ENCODE results near the gene PTGIS. TPM values are rescaled to one million over a fixed set of nuclear protein-coding genes. Genes with fewer than 3 reads are reported as not detected.
A peak's percentile ranks its signal among the peaks of the same experiment; 100 is the strongest.

The PTGIS gene
- total RNA-seq, 1 donor from 2014 or later, result 31.0 TPM

DNA sequence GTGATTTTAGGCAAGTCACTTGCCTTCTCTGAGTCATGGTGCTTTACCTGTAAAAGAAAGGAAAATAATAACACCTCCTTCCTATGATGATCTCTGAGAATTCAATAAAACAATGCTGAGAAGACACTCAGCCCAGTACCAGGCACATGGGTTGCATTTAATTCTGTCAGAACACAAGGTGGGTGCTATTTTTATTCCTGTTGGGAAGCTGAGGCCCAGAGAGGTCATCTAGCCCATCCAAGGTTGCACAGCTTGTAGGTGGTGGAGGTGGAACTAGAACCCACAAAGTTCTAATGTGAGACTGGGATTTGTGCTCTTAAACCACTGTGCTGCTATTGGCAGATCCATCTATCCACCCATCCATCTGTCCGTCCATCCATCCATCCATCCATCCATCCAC lies 39.6 kb upstream of the PTGIS start:
- Mint-ChIP-seq H3K27me3 (ENCODE audit: low read depth) (no peaks in the 10 kb centered on the region), H3K9me3 (no peaks in the 10 kb centered on the region), H3K4me1 (ENCODE audit: low read depth) (peaks cover 32% of the 10 kb centered on the region), H3K4me3 (ENCODE audit: low read depth) (no peak overlapping the region), H3K27ac (no peak overlapping the region), H3K36me3 (ENCODE audit: low read depth) (peaks cover 32% of the 10 kb centered on the region)
- DNase-seq (ENCODE audit: low spot score), result no peak
- intact Hi-C loops (cut with micrococcal nuclease), result no loop called here

DNA sequence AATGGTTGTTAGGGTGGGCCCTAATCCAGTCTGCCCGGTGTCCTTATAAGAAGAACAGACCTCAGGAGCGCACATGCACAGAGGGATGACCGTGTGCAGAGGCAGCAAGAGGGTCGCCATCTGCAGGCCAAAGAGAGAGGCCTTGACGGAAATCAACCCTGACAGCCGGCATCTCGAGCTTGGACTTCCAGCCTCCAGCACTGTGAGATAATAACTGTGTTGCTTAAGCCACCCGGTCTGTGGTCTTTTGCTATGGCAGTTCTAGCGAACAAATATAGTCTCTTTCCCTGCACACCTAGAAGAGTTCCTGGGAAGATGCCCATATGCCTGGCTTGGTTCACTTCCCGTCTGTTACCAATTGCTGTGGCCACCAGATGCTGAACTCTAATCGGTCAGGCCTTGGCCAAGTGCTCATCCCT lies 35.3 kb upstream of the PTGIS start:
- Mint-ChIP-seq H3K27me3 (ENCODE audit: low read depth) (no peaks in the 10 kb centered on the region), H3K9me3 (no peaks in the 10 kb centered on the region), H3K4me1 (ENCODE audit: low read depth) (peaks cover 36% of the 10 kb centered on the region), H3K4me3 (ENCODE audit: low read depth) (no peak overlapping the region), H3K27ac (peak overlapping the region; percentile 52), H3K36me3 (ENCODE audit: low read depth) (peaks cover 60% of the 10 kb centered on the region)
- no peak for DNase-seq (ENCODE audit: low spot score)
- intact Hi-C loops (cut with micrococcal nuclease), result loop anchor here (1.0 kb wide), 1 partner anchor 62 kb away; no protein-coding TSS in a partner anchor

DNA sequence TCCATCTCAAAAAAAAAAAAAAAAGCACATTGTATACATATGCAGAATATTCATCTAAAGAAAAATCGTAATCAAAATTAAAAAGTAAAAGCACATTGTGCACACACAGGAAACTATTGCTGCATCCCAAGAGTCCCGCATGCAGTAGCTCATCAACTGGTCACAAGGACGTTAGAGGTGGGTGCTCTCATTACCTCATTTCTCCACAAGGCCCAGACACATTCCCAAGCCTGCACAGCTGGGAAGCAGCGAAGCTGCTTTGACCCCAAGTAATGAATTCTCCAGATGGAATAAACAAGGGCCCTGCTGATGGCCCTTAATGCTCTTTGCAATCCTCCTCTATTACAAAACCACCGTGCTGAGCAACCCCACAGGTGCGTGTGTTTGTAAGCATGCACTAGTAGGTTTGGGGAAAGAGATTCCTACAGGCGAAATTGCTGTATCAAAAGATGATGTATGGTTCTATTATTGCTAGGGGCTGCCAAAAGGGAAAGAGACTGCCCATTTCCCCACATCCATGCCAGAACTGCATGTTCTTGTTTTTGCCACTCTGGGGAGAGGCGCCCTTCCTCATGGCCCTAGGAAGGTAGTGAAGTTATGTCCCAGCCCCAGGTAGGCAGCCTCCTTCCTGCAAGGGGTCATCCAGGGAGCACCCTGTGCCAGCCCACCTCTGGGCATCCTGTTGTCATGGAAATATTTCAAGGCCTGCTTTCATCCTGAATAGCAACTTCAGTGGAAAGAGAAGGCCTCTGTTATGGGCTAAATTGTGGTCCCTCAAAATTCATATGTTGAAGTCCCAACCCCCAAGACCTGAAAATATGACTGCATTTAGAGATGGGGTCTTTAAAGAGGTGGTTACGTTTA lies 34.6 kb upstream of the PTGIS start:
- Mint-ChIP-seq H3K36me3 (ENCODE audit: low read depth) (peaks cover 65% of the 10 kb centered on the region), H3K4me1 (ENCODE audit: low read depth) (peaks cover 39% of the 10 kb centered on the region), H3K27me3 (ENCODE audit: low read depth) (no peaks in the 10 kb centered on the region), H3K27ac (peak overlapping the region; percentile 52), H3K9me3 (no peaks in the 10 kb centered on the region), H3K4me3 (ENCODE audit: low read depth) (no peak overlapping the region)
- intact Hi-C loops (cut with micrococcal nuclease), result loop anchor here (1.0 kb wide), 1 partner anchor 61 kb away; no protein-coding TSS in a partner anchor
- no peak for DNase-seq (ENCODE audit: low spot score)

DNA sequence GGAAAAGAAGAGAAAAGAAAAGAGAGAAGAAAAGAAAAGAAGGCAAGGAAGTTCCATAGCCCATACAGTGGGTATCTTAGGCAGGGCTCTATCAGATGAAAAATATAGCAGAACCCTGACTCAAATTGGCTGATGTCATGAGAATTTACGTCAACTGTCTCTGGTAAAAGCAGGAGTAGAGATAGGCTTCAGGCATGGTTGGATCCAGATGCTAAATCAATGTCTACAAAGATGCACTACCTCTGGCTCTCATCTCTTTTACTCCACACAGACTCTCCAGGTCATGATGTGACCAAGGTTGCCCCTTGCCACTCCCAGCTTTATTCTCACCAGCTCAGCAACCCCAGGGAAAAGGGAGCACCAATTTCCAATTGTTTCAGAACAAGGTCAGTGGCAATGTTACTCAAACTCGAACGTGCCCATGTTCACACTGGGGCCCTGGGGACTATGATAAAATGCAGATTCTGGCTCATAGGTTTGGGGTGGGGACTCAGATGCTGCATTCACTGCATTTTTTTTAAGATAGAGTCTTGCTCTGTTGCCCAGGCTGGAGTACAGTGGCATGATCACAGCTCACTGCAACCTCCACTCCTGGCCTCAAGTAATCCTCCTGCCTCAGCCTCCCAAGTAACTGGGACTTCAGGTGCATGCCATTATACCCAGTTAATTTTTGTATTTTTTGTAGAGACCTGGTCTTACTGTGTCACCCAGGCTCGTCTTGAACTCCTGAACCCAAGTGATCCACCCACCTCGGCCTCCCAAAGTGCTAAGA lies 33.4 kb upstream of the PTGIS start:
- no peaks in the 10 kb centered on the region for H3K27me3 Mint-ChIP-seq (ENCODE audit: low read depth)
- no peak overlapping the region for H3K4me3 Mint-ChIP-seq (ENCODE audit: low read depth)
- no peak for DNase-seq (ENCODE audit: low spot score)
- H3K4me1 Mint-ChIP-seq (ENCODE audit: low read depth), result peaks cover 44% of the 10 kb centered on the region
- intact Hi-C loops (cut with micrococcal nuclease), result no loop called here
- H3K9me3 Mint-ChIP-seq, result peaks cover 2% of the 10 kb centered on the region
- H3K27ac Mint-ChIP-seq, result peak overlapping the region; percentile 82
- H3K36me3 Mint-ChIP-seq (ENCODE audit: low read depth), result peaks cover 72% of the 10 kb centered on the region

DNA sequence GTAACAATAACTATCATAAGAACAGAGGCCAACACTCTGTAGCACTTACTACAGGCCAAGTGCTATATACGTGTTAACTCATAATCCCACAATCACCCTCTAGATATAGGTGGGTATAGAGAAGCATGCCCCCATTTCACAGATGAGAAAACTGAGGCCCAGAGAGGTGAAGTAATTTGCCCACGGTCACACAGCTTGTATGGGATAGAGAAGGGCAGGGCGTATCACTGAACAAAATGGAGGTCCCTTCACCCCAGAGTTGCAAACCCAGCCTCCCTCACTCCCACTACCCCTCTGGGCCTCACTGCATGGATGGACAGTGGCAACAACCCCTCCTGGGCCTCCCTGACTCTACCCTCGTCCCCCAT lies 31.8 kb upstream of the PTGIS start:
- intact Hi-C loops (cut with micrococcal nuclease), result loop anchor here (10.0 kb wide), 1 partner anchor 835 kb away; no protein-coding TSS in a partner anchor
- Mint-ChIP-seq H3K27ac (peak overlapping the region; percentile 82), H3K36me3 (ENCODE audit: low read depth) (peaks cover 80% of the 10 kb centered on the region), H3K4me1 (ENCODE audit: low read depth) (peaks cover 56% of the 10 kb centered on the region), H3K27me3 (ENCODE audit: low read depth) (no peaks in the 10 kb centered on the region), H3K9me3 (peaks cover 3% of the 10 kb centered on the region), H3K4me3 (ENCODE audit: low read depth) (no peak overlapping the region)
- no peak for DNase-seq (ENCODE audit: low spot score)

DNA sequence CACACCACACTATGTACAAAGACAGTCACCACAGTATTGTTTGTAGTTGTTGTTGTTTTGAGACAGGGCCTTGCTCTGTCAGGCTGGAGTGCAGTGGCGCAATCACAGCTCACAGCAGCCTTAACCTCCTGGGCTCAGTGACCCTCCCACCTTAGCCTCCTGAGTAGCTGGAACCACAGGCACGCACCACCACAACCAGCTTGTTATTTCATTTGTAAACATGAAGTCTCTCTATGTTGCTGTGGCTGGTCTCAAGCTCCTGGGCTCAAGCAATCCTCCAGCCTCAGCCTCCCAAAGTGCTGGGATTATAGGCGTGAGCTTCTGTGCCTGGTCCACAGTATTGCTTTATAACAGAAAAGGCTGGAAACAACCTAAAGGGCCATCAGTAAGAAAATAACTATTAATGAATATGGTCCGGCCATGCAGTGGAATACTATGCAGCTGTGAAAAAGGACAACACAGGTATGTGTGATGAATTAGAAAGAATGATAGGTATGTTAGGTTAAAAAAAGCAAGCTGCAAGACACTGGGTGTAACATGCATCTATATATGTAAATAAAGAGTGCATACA lies 30.0 kb upstream of the PTGIS start:
- H3K9me3 Mint-ChIP-seq, result peaks cover 3% of the 10 kb centered on the region
- H3K27ac Mint-ChIP-seq, result peak overlapping the region; percentile 91
- H3K4me1 Mint-ChIP-seq (ENCODE audit: low read depth), result peaks cover 64% of the 10 kb centered on the region
- H3K36me3 Mint-ChIP-seq (ENCODE audit: low read depth), result peaks cover 76% of the 10 kb centered on the region
- no peaks in the 10 kb centered on the region for H3K27me3 Mint-ChIP-seq (ENCODE audit: low read depth)
- H3K4me3 Mint-ChIP-seq (ENCODE audit: low read depth), result no peak overlapping the region
- intact Hi-C loops (cut with micrococcal nuclease), result loop anchor here (10.0 kb wide), 1 partner anchor 833 kb away; no protein-coding TSS in a partner anchor
- DNase-seq (ENCODE audit: low spot score), result no peak

DNA sequence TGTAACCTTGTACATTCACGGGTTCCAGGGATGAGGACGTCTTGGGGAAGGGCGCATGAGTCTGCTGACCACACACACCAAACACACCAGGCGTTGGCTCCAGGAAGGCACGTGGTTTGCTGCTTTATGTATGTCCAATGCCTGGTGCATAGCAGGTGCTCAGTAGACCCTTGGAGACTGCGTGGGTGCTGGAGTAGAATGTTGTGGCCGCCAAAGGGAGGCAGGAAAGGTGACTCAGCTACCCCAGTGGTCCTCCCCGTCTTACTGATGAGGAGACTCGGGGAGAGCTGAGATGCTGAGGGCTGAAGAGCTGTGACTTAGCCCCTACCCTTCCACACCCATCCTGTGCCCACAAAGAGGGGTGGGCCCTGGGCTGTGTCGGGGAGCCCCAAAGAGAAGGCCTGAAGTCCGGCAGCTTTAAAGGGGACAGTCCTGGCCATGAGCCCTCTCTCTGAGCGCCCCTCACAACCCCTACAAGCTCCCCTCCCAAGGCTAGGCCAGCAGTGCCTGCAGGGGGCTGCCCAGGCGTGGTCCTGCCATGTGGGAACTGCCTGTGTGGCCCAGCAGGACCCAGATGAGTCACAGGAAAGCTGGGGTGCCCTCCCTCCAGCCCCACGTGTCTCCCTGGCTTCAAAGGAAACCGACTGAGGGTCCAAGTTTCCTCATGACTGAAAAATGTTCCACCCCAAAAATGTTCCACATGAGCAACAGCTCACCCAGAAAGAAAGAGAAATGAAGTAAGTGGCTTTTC lies 28.0 kb upstream of the PTGIS start:
- Mint-ChIP-seq H3K36me3 (ENCODE audit: low read depth) (peaks cover 74% of the 10 kb centered on the region), H3K9me3 (peaks cover 6% of the 10 kb centered on the region), H3K27me3 (ENCODE audit: low read depth) (no peaks in the 10 kb centered on the region), H3K4me1 (ENCODE audit: low read depth) (peaks cover 75% of the 10 kb centered on the region), H3K4me3 (ENCODE audit: low read depth) (peak overlapping the region; percentile 90), H3K27ac (peak overlapping the region; percentile 100)
- intact Hi-C loops (cut with micrococcal nuclease), result loop anchor here (1.0 to 10.0 kb wide), 7 partner anchors 19 to 831 kb away; partner anchors contain the start of genes SLC9A8 and ZNFX1
- DNase-seq (ENCODE audit: low spot score), result peak; percentile 68

DNA sequence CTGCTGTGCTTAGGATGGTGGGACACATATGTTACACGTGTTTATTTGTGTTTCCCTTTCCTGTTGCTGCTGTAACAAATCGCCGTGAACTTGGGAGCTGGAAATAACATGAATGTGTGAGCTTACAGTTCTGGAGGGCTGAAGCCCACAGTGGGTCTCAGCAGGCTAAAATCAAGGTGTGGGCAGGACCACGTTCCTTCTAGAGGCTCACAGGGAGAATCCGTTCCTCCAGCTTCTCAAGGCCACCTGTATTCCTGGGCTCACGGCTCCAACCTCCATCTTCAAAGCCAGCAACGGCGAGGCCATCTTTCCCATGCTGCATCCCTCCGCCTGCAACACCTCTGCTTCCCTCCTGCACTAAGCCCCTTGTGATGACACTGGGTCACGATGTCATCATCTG lies 27.4 kb upstream of the PTGIS start:
- H3K27me3 Mint-ChIP-seq (ENCODE audit: low read depth), result no peaks in the 10 kb centered on the region
- intact Hi-C loops (cut with micrococcal nuclease), result loop anchor here (1.0 to 10.0 kb wide), 5 partner anchors 19 to 831 kb away; partner anchors contain the start of gene SLC9A8
- DNase-seq (ENCODE audit: low spot score), result no peak
- peaks cover 71% of the 10 kb centered on the region for H3K36me3 Mint-ChIP-seq (ENCODE audit: low read depth)
- peaks cover 75% of the 10 kb centered on the region for H3K4me1 Mint-ChIP-seq (ENCODE audit: low read depth)
- H3K4me3 Mint-ChIP-seq (ENCODE audit: low read depth), result peak overlapping the region; percentile 90
- peaks cover 6% of the 10 kb centered on the region for H3K9me3 Mint-ChIP-seq
- peak overlapping the region; percentile 100 for H3K27ac Mint-ChIP-seq

DNA sequence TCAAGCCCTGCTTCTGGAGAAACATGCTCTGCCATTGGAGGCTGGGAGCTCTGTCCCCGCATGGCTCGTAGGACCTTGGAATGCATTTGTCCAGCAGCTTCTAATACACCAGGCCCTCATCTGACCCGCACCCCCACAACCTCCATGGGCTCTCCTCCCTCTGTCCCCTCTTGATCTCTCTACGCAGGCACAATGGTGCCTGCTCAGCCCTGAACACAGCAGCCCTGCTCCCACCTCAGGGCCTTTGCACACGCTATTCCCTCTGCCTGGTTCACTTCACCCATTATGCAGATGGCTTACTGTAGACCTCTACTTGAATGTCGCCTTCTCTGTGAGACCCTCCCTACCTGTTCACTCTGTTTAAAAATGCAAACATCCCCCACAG lies 27.0 kb upstream of the PTGIS start:
- Mint-ChIP-seq H3K4me3 (ENCODE audit: low read depth) (peak overlapping the region; percentile 90), H3K4me1 (ENCODE audit: low read depth) (peaks cover 76% of the 10 kb centered on the region), H3K36me3 (ENCODE audit: low read depth) (peaks cover 71% of the 10 kb centered on the region), H3K27ac (peak overlapping the region; percentile 100), H3K9me3 (peaks cover 9% of the 10 kb centered on the region), H3K27me3 (ENCODE audit: low read depth) (no peaks in the 10 kb centered on the region)
- DNase-seq (ENCODE audit: low spot score), result no peak
- intact Hi-C loops (cut with micrococcal nuclease), result loop anchor here (1.0 to 10.0 kb wide), 6 partner anchors 18 to 830 kb away; partner anchors contain the start of genes SLC9A8 and UBE2V1

DNA sequence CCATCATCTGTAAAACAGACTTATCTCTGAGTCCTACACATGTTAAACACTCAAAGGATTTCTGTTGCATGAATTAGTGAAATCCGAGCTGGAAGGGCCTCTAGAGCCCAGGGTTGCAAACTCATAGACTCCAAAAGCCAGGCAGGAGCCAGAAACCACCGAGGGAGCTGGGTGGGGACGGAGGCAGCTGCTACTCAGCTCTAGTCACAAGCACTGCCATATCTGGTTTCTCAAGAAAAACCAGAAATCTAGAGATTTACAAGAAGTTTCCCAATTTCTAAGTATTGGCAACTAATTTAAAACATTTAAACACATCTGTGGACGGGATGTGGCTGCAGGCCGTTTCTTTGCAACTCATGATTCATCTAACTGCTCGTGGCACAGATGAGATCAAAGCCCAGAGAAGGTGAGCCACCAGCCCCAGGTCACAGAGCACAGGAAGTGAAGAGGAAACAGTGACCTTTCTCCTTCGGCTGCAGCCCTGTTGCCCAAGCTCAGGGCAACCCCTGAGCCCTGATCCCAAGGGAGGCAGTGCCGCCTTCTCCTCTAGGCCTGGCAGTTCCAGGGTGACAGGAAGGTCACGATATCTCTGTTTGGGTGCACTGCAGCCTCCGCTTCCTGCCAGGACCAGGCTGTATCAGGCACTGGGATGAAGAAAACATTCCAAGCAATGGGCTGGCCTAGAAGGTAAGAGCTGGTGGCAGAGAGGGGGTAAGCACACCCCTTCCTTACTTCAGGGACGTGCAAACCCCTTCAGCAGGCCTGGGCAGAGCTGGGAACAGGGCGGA lies 26.4 kb upstream of the PTGIS start:
- peak overlapping the region; percentile 90 for H3K4me3 Mint-ChIP-seq (ENCODE audit: low read depth)
- no peaks in the 10 kb centered on the region for H3K27me3 Mint-ChIP-seq (ENCODE audit: low read depth)
- peaks cover 13% of the 10 kb centered on the region for H3K9me3 Mint-ChIP-seq
- intact Hi-C loops (cut with micrococcal nuclease), result loop anchor here (2.0 to 10.0 kb wide), 5 partner anchors 18 to 830 kb away; partner anchors contain the start of genes SLC9A8 and UBE2V1
- peaks cover 71% of the 10 kb centered on the region for H3K36me3 Mint-ChIP-seq (ENCODE audit: low read depth)
- peaks cover 78% of the 10 kb centered on the region for H3K4me1 Mint-ChIP-seq (ENCODE audit: low read depth)
- peak; percentile 77 for DNase-seq (ENCODE audit: low spot score)
- peak overlapping the region; percentile 100 for H3K27ac Mint-ChIP-seq

DNA sequence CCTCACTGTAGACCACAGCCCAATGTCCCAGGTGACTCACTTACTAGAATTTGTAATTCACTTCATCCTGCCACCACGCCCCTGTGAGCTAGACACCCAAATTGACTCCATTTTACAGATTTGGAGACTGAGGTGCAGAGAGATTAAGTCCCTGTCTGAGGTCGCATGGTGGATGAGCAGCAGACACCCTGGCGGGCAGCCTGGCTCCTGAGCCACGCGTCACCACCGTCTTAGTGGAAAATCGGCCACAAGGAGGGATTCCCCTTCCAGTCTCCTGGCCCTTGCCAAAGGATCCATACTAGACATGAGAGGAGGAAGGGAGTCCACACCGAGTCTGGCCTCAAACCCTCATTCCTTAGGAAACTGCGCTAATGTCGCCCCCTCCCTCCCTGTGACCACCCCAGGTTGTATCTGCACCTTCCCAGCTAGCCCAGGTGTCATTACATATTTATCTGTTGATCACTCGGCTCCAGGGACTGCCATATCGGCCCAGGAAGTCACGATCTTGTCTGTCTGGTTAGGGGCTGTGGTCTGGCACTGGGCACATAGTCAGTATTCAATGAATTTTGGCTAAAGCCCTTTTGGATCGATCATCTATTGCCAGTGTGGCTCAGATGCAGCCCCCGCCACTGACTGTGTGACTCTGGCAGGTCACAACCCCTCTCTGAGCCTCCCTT lies 25.7 kb upstream of the PTGIS start:
- intact Hi-C loops (cut with micrococcal nuclease), result loop anchor here (2.0 to 10.0 kb wide), 5 partner anchors 17 to 829 kb away; partner anchors contain the start of genes SLC9A8 and UBE2V1
- H3K36me3 Mint-ChIP-seq (ENCODE audit: low read depth), result peaks cover 73% of the 10 kb centered on the region

More for the DNA sequence above, 25.7 kb upstream of the PTGIS start:
- H3K27me3 Mint-ChIP-seq (ENCODE audit: low read depth), result no peaks in the 10 kb centered on the region
- peaks cover 78% of the 10 kb centered on the region for H3K4me1 Mint-ChIP-seq (ENCODE audit: low read depth)
- peak overlapping the region; percentile 90 for H3K4me3 Mint-ChIP-seq (ENCODE audit: low read depth)
- H3K9me3 Mint-ChIP-seq, result peaks cover 13% of the 10 kb centered on the region
- peak; percentile 24 for DNase-seq (ENCODE audit: low spot score)
- H3K27ac Mint-ChIP-seq, result peak overlapping the region; percentile 100
